ENCODE data around the gene PPP1R1C. TPM values are rescaled to one million over a fixed set of nuclear protein-coding genes. Genes with fewer than 3 reads are reported as not detected.

The PPP1R1C gene
- total and polyA plus RNA-seq, 2 experiments from 2014 or later: 3.5 to 18.8 TPM

DNA sequence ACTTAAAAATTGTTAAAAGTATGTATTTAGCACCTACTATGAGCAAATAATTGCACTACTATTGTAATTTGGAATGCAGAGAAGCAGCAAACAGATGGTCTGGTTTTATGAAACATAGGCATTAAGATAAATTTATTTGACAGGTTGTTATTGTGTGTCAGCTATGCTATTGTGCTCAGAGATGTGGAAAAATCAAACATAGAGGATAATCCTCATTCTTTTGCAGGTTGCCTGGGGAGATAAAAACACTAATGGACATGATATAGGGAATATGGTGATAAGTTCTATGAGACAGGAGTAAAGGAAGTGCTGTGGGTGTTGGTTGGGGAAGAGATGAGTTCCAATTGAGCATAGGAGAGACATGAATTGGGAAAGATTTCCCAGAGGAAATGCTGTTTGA, 71.3 kb downstream of the PPP1R1C start (continued):
- TF ChIP-seq, protein P1, sequence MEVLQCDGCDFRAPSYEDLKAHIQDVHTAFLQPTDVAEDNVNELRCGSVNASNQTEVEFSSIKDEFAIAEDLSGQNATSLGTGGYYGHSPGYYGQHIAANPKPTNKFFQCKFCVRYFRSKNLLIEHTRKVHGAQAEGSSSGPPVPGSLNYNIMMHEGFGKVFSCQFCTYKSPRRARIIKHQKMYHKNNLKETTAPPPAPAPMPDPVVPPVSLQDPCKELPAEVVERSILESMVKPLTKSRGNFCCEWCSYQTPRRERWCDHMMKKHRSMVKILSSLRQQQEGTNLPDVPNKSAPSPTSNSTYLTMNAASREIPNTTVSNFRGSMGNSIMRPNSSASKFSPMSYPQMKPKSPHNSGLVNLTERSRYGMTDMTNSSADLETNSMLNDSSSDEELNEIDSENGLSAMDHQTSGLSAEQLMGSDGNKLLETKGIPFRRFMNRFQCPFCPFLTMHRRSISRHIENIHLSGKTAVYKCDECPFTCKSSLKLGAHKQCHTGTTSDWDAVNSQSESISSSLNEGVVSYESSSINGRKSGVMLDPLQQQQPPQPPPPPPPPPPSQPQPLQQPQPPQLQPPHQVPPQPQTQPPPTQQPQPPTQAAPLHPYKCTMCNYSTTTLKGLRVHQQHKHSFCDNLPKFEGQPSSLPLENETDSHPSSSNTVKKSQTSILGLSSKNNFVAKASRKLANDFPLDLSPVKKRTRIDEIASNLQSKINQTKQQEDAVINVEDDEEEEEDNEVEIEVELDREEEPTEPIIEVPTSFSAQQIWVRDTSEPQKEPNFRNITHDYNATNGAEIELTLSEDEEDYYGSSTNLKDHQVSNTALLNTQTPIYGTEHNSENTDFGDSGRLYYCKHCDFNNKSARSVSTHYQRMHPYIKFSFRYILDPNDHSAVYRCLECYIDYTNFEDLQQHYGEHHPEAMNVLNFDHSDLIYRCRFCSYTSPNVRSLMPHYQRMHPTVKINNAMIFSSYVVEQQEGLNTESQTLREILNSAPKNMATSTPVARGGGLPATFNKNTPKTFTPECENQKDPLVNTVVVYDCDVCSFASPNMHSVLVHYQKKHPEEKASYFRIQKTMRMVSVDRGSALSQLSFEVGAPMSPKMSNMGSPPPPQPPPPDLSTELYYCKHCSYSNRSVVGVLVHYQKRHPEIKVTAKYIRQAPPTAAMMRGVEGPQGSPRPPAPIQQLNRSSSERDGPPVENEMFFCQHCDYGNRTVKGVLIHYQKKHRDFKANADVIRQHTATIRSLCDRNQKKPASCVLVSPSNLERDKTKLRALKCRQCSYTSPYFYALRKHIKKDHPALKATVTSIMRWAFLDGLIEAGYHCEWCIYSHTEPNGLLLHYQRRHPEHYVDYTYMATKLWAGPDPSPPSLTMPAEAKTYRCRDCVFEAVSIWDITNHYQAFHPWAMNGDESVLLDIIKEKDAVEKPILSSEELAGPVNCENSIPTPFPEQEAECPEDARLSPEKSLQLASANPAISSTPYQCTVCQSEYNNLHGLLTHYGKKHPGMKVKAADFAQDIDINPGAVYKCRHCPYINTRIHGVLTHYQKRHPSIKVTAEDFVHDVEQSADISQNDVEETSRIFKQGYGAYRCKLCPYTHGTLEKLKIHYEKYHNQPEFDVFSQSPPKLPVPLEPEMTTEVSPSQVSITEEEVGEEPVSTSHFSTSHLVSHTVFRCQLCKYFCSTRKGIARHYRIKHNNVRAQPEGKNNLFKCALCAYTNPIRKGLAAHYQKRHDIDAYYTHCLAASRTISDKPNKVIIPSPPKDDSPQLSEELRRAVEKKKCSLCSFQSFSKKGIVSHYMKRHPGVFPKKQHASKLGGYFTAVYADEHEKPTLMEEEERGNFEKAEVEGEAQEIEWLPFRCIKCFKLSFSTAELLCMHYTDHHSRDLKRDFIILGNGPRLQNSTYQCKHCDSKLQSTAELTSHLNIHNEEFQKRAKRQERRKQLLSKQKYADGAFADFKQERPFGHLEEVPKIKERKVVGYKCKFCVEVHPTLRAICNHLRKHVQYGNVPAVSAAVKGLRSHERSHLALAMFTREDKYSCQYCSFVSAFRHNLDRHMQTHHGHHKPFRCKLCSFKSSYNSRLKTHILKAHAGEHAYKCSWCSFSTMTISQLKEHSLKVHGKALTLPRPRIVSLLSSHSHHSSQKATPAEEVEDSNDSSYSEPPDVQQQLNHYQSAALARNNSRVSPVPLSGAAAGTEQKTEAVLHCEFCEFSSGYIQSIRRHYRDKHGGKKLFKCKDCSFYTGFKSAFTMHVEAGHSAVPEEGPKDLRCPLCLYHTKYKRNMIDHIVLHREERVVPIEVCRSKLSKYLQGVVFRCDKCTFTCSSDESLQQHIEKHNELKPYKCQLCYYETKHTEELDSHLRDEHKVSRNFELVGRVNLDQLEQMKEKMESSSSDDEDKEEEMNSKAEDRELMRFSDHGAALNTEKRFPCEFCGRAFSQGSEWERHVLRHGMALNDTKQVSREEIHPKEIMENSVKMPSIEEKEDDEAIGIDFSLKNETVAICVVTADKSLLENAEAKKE (CRISPR knock-in tag; IDR thresholded peaks at IDR 0.05): no peak
- TF ChIP-seq, protein P2, sequence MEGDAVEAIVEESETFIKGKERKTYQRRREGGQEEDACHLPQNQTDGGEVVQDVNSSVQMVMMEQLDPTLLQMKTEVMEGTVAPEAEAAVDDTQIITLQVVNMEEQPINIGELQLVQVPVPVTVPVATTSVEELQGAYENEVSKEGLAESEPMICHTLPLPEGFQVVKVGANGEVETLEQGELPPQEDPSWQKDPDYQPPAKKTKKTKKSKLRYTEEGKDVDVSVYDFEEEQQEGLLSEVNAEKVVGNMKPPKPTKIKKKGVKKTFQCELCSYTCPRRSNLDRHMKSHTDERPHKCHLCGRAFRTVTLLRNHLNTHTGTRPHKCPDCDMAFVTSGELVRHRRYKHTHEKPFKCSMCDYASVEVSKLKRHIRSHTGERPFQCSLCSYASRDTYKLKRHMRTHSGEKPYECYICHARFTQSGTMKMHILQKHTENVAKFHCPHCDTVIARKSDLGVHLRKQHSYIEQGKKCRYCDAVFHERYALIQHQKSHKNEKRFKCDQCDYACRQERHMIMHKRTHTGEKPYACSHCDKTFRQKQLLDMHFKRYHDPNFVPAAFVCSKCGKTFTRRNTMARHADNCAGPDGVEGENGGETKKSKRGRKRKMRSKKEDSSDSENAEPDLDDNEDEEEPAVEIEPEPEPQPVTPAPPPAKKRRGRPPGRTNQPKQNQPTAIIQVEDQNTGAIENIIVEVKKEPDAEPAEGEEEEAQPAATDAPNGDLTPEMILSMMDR (conservative IDR thresholded peaks at IDR 0.05; ENCODE audit: low read depth in 2 of 2): no peak

DNA sequence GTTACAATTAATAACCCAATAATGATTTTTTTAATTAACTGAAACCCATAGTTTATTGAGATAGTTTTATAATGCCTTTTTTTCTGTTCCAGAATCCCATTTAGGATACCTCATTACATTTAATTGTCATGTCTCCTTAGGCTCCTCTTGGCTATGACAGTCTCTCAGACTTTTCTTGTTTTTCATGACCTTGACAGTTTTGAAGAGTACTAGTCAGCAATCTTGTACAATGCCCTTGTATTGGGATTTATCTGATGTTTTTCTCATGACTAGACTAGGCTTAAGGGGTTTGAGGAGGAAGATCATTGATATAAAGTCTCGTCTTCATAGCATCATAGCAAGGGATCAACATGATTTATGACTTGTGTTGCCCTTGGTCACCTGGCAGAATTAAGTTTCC, 72.4 kb downstream of the PPP1R1C start:
- Histone ChIP-seq H4K20me1 (replicated peaks; ENCODE audit: insufficient read depth) (no peaks in the 10 kb centered on the region), H3K9me2 (ENCODE audit: insufficient read depth) (no peaks in the 10 kb centered on the region), H3K27me3 (ENCODE audit: insufficient read depth) (no peaks in the 10 kb centered on the region), H3K79me2 (replicated peaks; ENCODE audit: insufficient read depth) (no peaks in the 10 kb centered on the region), H3K4me3 (no peak overlapping the region), H3K4me1 (ENCODE audit: insufficient read depth) (no peaks in the 10 kb centered on the region), H3F3A (replicated peaks; ENCODE audit: low read depth) (no peaks in the 10 kb centered on the region), H3K27ac (ENCODE audit: low read depth) (no peak overlapping the region), H3K36me3 (ENCODE audit: insufficient read depth) (no peaks in the 10 kb centered on the region), H3K4me2 (no peak overlapping the region), H2AFZ (no peak overlapping the region)
- DNase-seq (ENCODE audit: low spot score) (no peak), ATAC-seq (no peak)
- Mint-ChIP-seq H3K36me3 (ENCODE audit: low read depth) (no peaks in the 10 kb centered on the region), H3K9me3 (no peaks in the 10 kb centered on the region), H3K4me3 (no peak overlapping the region), H3K4me1 (no peaks in the 10 kb centered on the region), H3K27ac (no peak overlapping the region), H3K27me3 (ENCODE audit: insufficient read depth, low read depth, poor library complexity) (no peaks in the 10 kb centered on the region)
- no peak for TF ChIP-seq CREB1 (CRISPR knock-in tag; IDR thresholded peaks at IDR 0.05; ENCODE audit: low read depth)
- TF ChIP-seq, protein P1 (CRISPR knock-in tag; IDR thresholded peaks at IDR 0.05): no peak
- TF ChIP-seq STAT1 (IDR thresholded peaks at IDR 0.05; ENCODE audit: unreplicated experiment): no peak
- no peak for TF ChIP-seq EZH2 (IDR thresholded peaks at IDR 0.05; ENCODE audit: low read depth, unreplicated experiment)
- no peak for TF ChIP-seq ZNF331 (CRISPR knock-in tag; IDR thresholded peaks at IDR 0.05; ENCODE audit: low read depth)
- no peak for TF ChIP-seq JUNB (IDR thresholded peaks at IDR 0.05; ENCODE audit: unreplicated experiment)
- no peak for TF ChIP-seq EZH2phosphoT487 (IDR thresholded peaks at IDR 0.05; ENCODE audit: unreplicated experiment)

All from GM23338 (cell line).